Measurements from ENCODE around the gene UBE2Z. TPM values are rescaled to one million over a fixed set of nuclear protein-coding genes. Genes with fewer than 3 reads are reported as not detected.

UBE2Z gene
- total and polyA plus RNA-seq, 2 of the 8 experiments (the other 6 are each of a cell fraction or from before 2014, with no cell fraction given) = 73.4 to 75.9 TPM

- TF ChIP-seq, protein P1, sequence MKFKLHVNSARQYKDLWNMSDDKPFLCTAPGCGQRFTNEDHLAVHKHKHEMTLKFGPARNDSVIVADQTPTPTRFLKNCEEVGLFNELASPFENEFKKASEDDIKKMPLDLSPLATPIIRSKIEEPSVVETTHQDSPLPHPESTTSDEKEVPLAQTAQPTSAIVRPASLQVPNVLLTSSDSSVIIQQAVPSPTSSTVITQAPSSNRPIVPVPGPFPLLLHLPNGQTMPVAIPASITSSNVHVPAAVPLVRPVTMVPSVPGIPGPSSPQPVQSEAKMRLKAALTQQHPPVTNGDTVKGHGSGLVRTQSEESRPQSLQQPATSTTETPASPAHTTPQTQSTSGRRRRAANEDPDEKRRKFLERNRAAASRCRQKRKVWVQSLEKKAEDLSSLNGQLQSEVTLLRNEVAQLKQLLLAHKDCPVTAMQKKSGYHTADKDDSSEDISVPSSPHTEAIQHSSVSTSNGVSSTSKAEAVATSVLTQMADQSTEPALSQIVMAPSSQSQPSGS (IDR thresholded peaks at IDR 0.05; ENCODE audit: low read length) = no peak
- no peak for TF ChIP-seq BRCA1 (IDR thresholded peaks at IDR 0.05; ENCODE audit: low read depth, low read length)
- no peak for TF ChIP-seq EP300 (IDR thresholded peaks at IDR 0.05; ENCODE audit: borderline replicate concordance in 1 of 2, low read depth in 2 of 2, low read length in 2 of 2)
- TF ChIP-seq SUZ12 (IDR thresholded peaks at IDR 0.05; ENCODE audit: low read length) = no peak
- TF ChIP-seq RBBP5 (IDR thresholded peaks at IDR 0.05; ENCODE audit: borderline replicate concordance, low read depth, low read length) = no peak
Measured at GRCh38 chr17:48869821-48870318, 38.3 kb upstream of the UBE2Z start (continued).
